ENCODE measurements around the gene CCNG1.

DNA sequence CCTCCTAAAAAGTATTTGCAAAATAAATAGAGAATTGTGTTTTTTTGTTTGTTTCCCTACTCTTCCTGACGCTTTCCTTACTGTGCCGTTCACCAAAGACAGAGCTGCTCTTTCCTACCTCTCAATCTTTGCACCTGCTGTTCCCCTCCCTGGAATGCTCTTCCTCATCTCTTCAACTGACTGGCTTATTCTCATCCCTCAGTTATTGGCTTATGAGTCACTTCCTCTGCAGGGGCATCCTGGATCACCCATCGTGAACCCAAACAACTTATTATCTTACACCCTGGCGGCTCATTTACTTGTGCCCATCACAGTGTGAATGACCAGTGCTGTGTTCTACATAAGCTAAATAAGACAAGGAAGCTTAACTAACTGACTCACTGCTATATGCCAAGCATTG is 36.1 kb upstream of the CCNG1 start:
- TF ChIP-seq, protein P1, sequence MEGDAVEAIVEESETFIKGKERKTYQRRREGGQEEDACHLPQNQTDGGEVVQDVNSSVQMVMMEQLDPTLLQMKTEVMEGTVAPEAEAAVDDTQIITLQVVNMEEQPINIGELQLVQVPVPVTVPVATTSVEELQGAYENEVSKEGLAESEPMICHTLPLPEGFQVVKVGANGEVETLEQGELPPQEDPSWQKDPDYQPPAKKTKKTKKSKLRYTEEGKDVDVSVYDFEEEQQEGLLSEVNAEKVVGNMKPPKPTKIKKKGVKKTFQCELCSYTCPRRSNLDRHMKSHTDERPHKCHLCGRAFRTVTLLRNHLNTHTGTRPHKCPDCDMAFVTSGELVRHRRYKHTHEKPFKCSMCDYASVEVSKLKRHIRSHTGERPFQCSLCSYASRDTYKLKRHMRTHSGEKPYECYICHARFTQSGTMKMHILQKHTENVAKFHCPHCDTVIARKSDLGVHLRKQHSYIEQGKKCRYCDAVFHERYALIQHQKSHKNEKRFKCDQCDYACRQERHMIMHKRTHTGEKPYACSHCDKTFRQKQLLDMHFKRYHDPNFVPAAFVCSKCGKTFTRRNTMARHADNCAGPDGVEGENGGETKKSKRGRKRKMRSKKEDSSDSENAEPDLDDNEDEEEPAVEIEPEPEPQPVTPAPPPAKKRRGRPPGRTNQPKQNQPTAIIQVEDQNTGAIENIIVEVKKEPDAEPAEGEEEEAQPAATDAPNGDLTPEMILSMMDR (conservative IDR thresholded peaks at IDR 0.05; ENCODE audit: low read length): no peak
- TF ChIP-seq EZH2phosphoT487 (IDR thresholded peaks at IDR 0.05; ENCODE audit: borderline replicate concordance): no peak

Measured in Loucy (cell line).